ENCODE data around the gene OR5F1.

The OR5F1 gene

GRCh38 chr11:55994525-55994924 is at the start of gene OR5F1:
OR5F1 (minus strand) TSS chr11:55994625; CDS start chr11:55994625, 0 bp downstream.
- DNase-seq = no peak

- DNase-seq = no peak
Measured at GRCh38 chr11:56027354-56027753, 32.9 kb upstream of the OR5F1 start, which contains the start of gene OR5AS1. OR5AS1 (plus strand) TSS chr11:56027654; CDS start chr11:56030419, 2,765 bp downstream.

GRCh38 chr11:56013805-56014204 is 19.4 kb upstream of the OR5F1 start:
- DNase-seq = no peak

GRCh38 chr11:56010716-56011115 is 16.3 kb upstream of the OR5F1 start:
- DNase-seq = no peak

- DNase-seq = no peak
Measured at GRCh38 chr11:55970935-55971334, 23.5 kb downstream of the OR5F1 start.

- DNase-seq = no peak
Measured at GRCh38 chr11:55969845-55970244, 24.6 kb downstream of the OR5F1 start, which contains the start of gene OR10AG1. OR10AG1 (minus strand) TSS chr11:55969945; CDS start chr11:55969907, 38 bp downstream.

- no peak for DNase-seq
Measured at GRCh38 chr11:55967914-55968313, 26.5 kb downstream of the OR5F1 start.

GRCh38 chr11:55966391-55966790 is 28.0 kb downstream of the OR5F1 start:
- DNase-seq = no peak

GRCh38 chr11:55956521-55956920 is 37.9 kb downstream of the OR5F1 start:
- DNase-seq = no peak

GRCh38 chr11:55949330-55949729 is 45.1 kb downstream of the OR5F1 start:
- no peak for DNase-seq
